ENCODE data around the gene RRBP1. TPM values are rescaled to one million over a fixed set of nuclear protein-coding genes. Genes with fewer than 3 reads are reported as not detected.

Gene RRBP1
- total RNA-seq, 1 experiment from 2014 or later = 45.3 TPM

- H3K4me1 Mint-ChIP-seq (ENCODE audit: low read depth, unreplicated experiment) = no peaks in the 10 kb centered on the region
- TF ChIP-seq, protein P1, sequence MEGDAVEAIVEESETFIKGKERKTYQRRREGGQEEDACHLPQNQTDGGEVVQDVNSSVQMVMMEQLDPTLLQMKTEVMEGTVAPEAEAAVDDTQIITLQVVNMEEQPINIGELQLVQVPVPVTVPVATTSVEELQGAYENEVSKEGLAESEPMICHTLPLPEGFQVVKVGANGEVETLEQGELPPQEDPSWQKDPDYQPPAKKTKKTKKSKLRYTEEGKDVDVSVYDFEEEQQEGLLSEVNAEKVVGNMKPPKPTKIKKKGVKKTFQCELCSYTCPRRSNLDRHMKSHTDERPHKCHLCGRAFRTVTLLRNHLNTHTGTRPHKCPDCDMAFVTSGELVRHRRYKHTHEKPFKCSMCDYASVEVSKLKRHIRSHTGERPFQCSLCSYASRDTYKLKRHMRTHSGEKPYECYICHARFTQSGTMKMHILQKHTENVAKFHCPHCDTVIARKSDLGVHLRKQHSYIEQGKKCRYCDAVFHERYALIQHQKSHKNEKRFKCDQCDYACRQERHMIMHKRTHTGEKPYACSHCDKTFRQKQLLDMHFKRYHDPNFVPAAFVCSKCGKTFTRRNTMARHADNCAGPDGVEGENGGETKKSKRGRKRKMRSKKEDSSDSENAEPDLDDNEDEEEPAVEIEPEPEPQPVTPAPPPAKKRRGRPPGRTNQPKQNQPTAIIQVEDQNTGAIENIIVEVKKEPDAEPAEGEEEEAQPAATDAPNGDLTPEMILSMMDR (IDR thresholded peaks at IDR 0.05; ENCODE audit: unreplicated experiment) = no peak
- H3K27me3 Mint-ChIP-seq (ENCODE audit: unreplicated experiment) = no peaks in the 10 kb centered on the region
- CTCF ChIA-PET = no interaction called here
- intact Hi-C loops (cut with micrococcal nuclease; ENCODE audit: unreplicated experiment) = no loop called here
- H3K36me3 Mint-ChIP-seq (ENCODE audit: insufficient read depth, unreplicated experiment) = no peaks in the 10 kb centered on the region
- H3K9me3 Mint-ChIP-seq (ENCODE audit: low read depth, unreplicated experiment) = no peaks in the 10 kb centered on the region
- no TSS peak for BruUV-seq (replicated peaks)
- no peak for DNase-seq
- no peak overlapping the region for H3K27ac Mint-ChIP-seq (ENCODE audit: unreplicated experiment)
- no peak overlapping the region for H3K4me3 Mint-ChIP-seq (ENCODE audit: low read depth, unreplicated experiment)
These were observed 33.0 kb upstream of the RRBP1 start for GRCh38 chr20:17715075-17715474.

DNA sequence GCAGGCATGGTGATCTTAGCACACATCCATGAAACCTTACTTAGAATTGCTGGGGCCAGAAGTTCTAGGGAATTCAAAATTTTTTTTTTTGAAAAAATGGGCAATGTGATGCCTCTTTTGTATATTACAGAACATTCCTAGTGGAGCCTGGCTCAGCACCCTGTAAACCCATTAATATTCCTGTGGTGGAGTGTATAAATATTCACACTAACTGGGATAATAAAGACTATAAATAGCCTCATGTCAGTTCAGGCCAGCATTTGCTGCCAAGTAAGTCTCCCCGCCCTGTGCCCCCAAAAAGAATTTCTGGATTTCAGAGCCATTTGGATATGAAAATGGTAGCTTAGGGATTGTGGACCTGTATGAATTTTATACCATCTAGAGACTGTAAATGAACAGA lies 32.6 kb upstream of the RRBP1 start:
- Mint-ChIP-seq H3K27ac (ENCODE audit: unreplicated experiment) (no peak overlapping the region), H3K4me1 (ENCODE audit: low read depth, unreplicated experiment) (no peaks in the 10 kb centered on the region), H3K9me3 (ENCODE audit: low read depth, unreplicated experiment) (no peaks in the 10 kb centered on the region), H3K36me3 (ENCODE audit: insufficient read depth, unreplicated experiment) (no peaks in the 10 kb centered on the region), H3K27me3 (ENCODE audit: unreplicated experiment) (no peaks in the 10 kb centered on the region), H3K4me3 (ENCODE audit: low read depth, unreplicated experiment) (no peak overlapping the region)
- CTCF ChIA-PET = no interaction called here
- intact Hi-C loops (cut with micrococcal nuclease; ENCODE audit: unreplicated experiment) = no loop called here
- DNase-seq = no peak
- BruUV-seq (replicated peaks) = no TSS peak
- TF ChIP-seq, protein P1 (IDR thresholded peaks at IDR 0.05; ENCODE audit: unreplicated experiment) = no peak

DNA sequence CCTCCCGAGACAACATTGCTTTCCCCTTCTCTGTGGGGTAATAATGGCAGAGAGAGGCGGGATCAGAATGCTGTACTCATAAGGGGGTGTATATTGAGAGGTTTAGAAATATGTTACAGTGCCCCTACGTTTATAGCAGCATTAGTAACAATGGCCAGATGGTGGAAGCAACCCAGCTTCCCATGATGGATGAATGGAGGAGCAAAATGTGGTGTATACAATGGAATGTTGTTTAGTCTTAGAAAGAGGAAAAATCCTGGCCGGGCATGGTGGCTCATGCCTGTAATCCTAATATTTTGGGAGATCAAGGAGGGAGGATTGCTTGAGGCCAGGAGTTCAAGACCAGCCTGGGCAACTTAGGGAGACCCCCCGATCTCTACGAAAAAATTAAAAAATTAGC lies 30.7 kb upstream of the RRBP1 start:
- CTCF ChIA-PET = no interaction called here
- BruUV-seq (replicated peaks) = no TSS peak
- H3K27me3 Mint-ChIP-seq (ENCODE audit: unreplicated experiment) = no peaks in the 10 kb centered on the region
- TF ChIP-seq, protein P1 (IDR thresholded peaks at IDR 0.05; ENCODE audit: unreplicated experiment) = no peak
- no peaks in the 10 kb centered on the region for H3K9me3 Mint-ChIP-seq (ENCODE audit: low read depth, unreplicated experiment)
- no peaks in the 10 kb centered on the region for H3K4me1 Mint-ChIP-seq (ENCODE audit: low read depth, unreplicated experiment)
- DNase-seq = no peak
- intact Hi-C loops (cut with micrococcal nuclease; ENCODE audit: unreplicated experiment) = no loop called here
- no peak overlapping the region for H3K27ac Mint-ChIP-seq (ENCODE audit: unreplicated experiment)
- no peak overlapping the region for H3K4me3 Mint-ChIP-seq (ENCODE audit: low read depth, unreplicated experiment)
- H3K36me3 Mint-ChIP-seq (ENCODE audit: insufficient read depth, unreplicated experiment) = no peaks in the 10 kb centered on the region

DNA sequence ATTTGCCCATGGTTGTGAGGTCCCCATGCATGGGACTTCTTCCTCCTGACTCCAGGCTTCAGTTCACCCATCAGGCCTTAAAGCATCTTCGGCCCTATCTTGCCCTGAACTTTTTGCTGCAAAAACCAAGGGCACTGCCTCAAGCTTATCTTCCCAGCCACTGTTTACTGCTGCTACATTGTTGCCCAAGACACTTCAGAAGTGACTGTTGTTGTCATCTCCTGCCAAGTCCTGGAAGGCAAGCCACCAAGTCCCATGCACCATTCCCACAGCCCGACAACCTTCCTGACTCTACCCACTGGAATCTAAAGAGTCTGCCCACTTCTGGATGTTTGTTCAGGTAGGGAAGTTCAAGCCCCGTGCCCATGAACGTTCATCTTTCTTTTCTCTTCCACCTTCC lies 30.2 kb upstream of the RRBP1 start:
- Mint-ChIP-seq H3K27ac (ENCODE audit: unreplicated experiment) (no peak overlapping the region), H3K4me1 (ENCODE audit: low read depth, unreplicated experiment) (no peaks in the 10 kb centered on the region), H3K36me3 (ENCODE audit: insufficient read depth, unreplicated experiment) (no peaks in the 10 kb centered on the region), H3K27me3 (ENCODE audit: unreplicated experiment) (no peaks in the 10 kb centered on the region), H3K4me3 (ENCODE audit: low read depth, unreplicated experiment) (no peak overlapping the region), H3K9me3 (ENCODE audit: low read depth, unreplicated experiment) (no peaks in the 10 kb centered on the region)
- TF ChIP-seq, protein P1 (IDR thresholded peaks at IDR 0.05; ENCODE audit: unreplicated experiment) = no peak
- CTCF ChIA-PET = no interaction called here
- DNase-seq = no peak
- BruUV-seq (replicated peaks) = no TSS peak
- intact Hi-C loops (cut with micrococcal nuclease; ENCODE audit: unreplicated experiment) = no loop called here

- TF ChIP-seq, protein P1 (IDR thresholded peaks at IDR 0.05; ENCODE audit: unreplicated experiment) = no peak
- intact Hi-C loops (cut with micrococcal nuclease; ENCODE audit: unreplicated experiment) = no loop called here
- BruUV-seq (replicated peaks) = no TSS peak
- CTCF ChIA-PET = no interaction called here
- Mint-ChIP-seq H3K36me3 (ENCODE audit: insufficient read depth, unreplicated experiment) (no peaks in the 10 kb centered on the region), H3K4me3 (ENCODE audit: low read depth, unreplicated experiment) (no peak overlapping the region), H3K27me3 (ENCODE audit: unreplicated experiment) (no peaks in the 10 kb centered on the region), H3K9me3 (ENCODE audit: low read depth, unreplicated experiment) (no peaks in the 10 kb centered on the region), H3K4me1 (ENCODE audit: low read depth, unreplicated experiment) (no peaks in the 10 kb centered on the region), H3K27ac (ENCODE audit: unreplicated experiment) (no peak overlapping the region)
- DNase-seq = no peak
These were observed 29.2 kb upstream of the RRBP1 start for GRCh38 chr20:17711267-17711627.

Data from Calu3 (cell line).